RWPE2 (cell line): ENCODE measurements around the gene MMP27.

Source experiments
- ATAC-seq: fragments of 200-7000 bp; cut with Tn5 transposase; 3 replicates; pipeline ENCODE4 v1.9.1; 2021; ENCODE audit warnings: low read depth
- DNase-seq: peaks from one replicate; pipeline ENCODE4 v3.0.0-alpha.2; 2020; ENCODE audit warnings: low spot score
- H3K27ac ChIP-seq: fragments of 450-650 bp; 2 replicates; pipeline ENCODE4 v1.5.1; 2017; ENCODE audit warnings: mild to moderate bottlenecking; ENCODE audit not compliant: poor library complexity, severe bottlenecking
- H3K27me3 ChIP-seq: fragments of 250-450 bp; sonication (Bioruptor Pico); 2 replicates; pipeline ENCODE4 v1.5.1; 2021; ENCODE audit warnings: mild to moderate bottlenecking, moderate library complexity; ENCODE audit not compliant: insufficient read depth, poor library complexity, severe bottlenecking
- H3K36me3 ChIP-seq: fragments of 250-450 bp; sonication (Bioruptor Pico); 2 replicates; pipeline ENCODE4 v1.5.1; 2020; ENCODE audit warnings: low read depth, mild to moderate bottlenecking, moderate library complexity
- H3K4me1 ChIP-seq: fragments of 250-450 bp; sonication (Bioruptor Pico); 2 replicates; pipeline ENCODE4 v1.5.1; 2021; ENCODE audit warnings: mild to moderate bottlenecking, moderate library complexity; ENCODE audit not compliant: insufficient read depth, poor library complexity, severe bottlenecking
- H3K4me3 ChIP-seq: fragments of 250-450 bp; sonication (Bioruptor Pico); 2 replicates; pipeline ENCODE4 v1.5.1; 2021; ENCODE audit warnings: mild to moderate bottlenecking, moderate library complexity; ENCODE audit not compliant: severe bottlenecking
- H3K9me3 ChIP-seq: fragments of 250-450 bp; sonication (Bioruptor Pico); 2 replicates; pipeline ENCODE4 v1.5.1; 2021; ENCODE audit warnings: mild to moderate bottlenecking, moderate library complexity; ENCODE audit not compliant: severe bottlenecking
- CTCF ChIP-seq: fragments of 450-650 bp; IDR thresholded peaks from one replicate; pipeline ENCODE4 v1.5.1; 2017; ENCODE audit warnings: mild to moderate bottlenecking, moderate library complexity; ENCODE audit not compliant: poor library complexity, severe bottlenecking

The MMP27 gene

GRCh38 chr11:102678022-102678421, 27.5 kb downstream of the MMP27 start:
- no peak for ATAC-seq
- Histone ChIP-seq H3K4me3 (no peak overlapping the region), H3K27me3 (no peaks in the 10 kb centered on the region), H3K9me3 (no peaks in the 10 kb centered on the region), H3K4me1 (no peaks in the 10 kb centered on the region), H3K36me3 (no peaks in the 10 kb centered on the region), H3K27ac (no peak overlapping the region)
- TF ChIP-seq CTCF: no peak
- no peak for DNase-seq

GRCh38 chr11:102676084-102676483, 29.5 kb downstream of the MMP27 start:
- DNase-seq (no peak), ATAC-seq (no peak)
- Histone ChIP-seq H3K27me3 (no peaks in the 10 kb centered on the region), H3K36me3 (no peaks in the 10 kb centered on the region), H3K9me3 (no peaks in the 10 kb centered on the region), H3K4me1 (no peaks in the 10 kb centered on the region), H3K27ac (no peak overlapping the region), H3K4me3 (no peak overlapping the region)
- no peak for TF ChIP-seq CTCF

GRCh38 chr11:102669664-102670063, 35.9 kb downstream of the MMP27 start:
- no peak for ATAC-seq
- no peak overlapping the region for H3K27ac ChIP-seq
- H3K36me3 ChIP-seq: no peaks in the 10 kb centered on the region
- H3K4me1 ChIP-seq: no peaks in the 10 kb centered on the region
- H3K9me3 ChIP-seq: no peaks in the 10 kb centered on the region
- H3K27me3 ChIP-seq: no peaks in the 10 kb centered on the region
- no peak for DNase-seq
- no peak overlapping the region for H3K4me3 ChIP-seq
- no peak for TF ChIP-seq CTCF

GRCh38 chr11:102666331-102666957, 39.1 kb downstream of the MMP27 start:
- Histone ChIP-seq H3K4me3 (no peak overlapping the region), H3K27me3 (no peaks in the 10 kb centered on the region), H3K9me3 (no peaks in the 10 kb centered on the region), H3K4me1 (no peaks in the 10 kb centered on the region), H3K27ac (no peak overlapping the region), H3K36me3 (no peaks in the 10 kb centered on the region)
- ATAC-seq: peak; percentile 56; the same call in 2 of the 3 replicates
- no peak for DNase-seq
- peak; percentile 95 for TF ChIP-seq CTCF

GRCh38 chr11:102664001-102664752, 41.4 kb downstream of the MMP27 start:
- Histone ChIP-seq H3K27me3 (no peaks in the 10 kb centered on the region), H3K4me3 (no peak overlapping the region), H3K36me3 (no peaks in the 10 kb centered on the region), H3K27ac (no peak overlapping the region), H3K9me3 (no peaks in the 10 kb centered on the region), H3K4me1 (no peaks in the 10 kb centered on the region)
- no peak for ATAC-seq
- no peak for DNase-seq
- TF ChIP-seq CTCF: peak; percentile 14
